HL-60 (cell line): ENCODE results near the gene ZFAND3.

ENCODE experiments used
- DNase-seq, 2 experiments: peaks; one replicate each; pipeline ENCODE4 v3.0.0-alpha.2; 2010 to 2020; ENCODE audit warnings: low read depth in 1 of 2, low spot score in 1 of 2
- H3K27ac ChIP-seq: fragments of 250-450 bp; sonication (Bioruptor Pico); replicated peaks from 2 replicates; pipeline ENCODE4 v1.5.1; 2020; ENCODE audit warnings: mild to moderate bottlenecking, moderate library complexity
- H3K27me3 ChIP-seq: fragments of 250-450 bp; sonication (Bioruptor Pico); 2 replicates; pipeline ENCODE4 v1.5.1; 2021; ENCODE audit warnings: mild to moderate bottlenecking, moderate library complexity; ENCODE audit not compliant: insufficient read depth, poor library complexity, severe bottlenecking
- H3K4me3 ChIP-seq: replicated peaks from 2 replicates; pipeline ENCODE4 v1.5.1; 2011; ENCODE audit warnings: mild to moderate bottlenecking, control low read depth, low read length; ENCODE audit not compliant: insufficient read depth
- GABPA ChIP-seq: IDR thresholded peaks from 2 replicates; pipeline ENCODE4 v1.6.1; 2012; ENCODE audit warnings: low read depth
- POLR2AphosphoS5 ChIP-seq: IDR thresholded peaks from 2 replicates; pipeline ENCODE4 v1.6.1; 2012; ENCODE audit warnings: low read depth
- SPI1 ChIP-seq: IDR thresholded peaks from 2 replicates; pipeline ENCODE4 v1.6.1; 2012; ENCODE audit warnings: low read depth, mild to moderate bottlenecking, borderline replicate concordance
- TF ChIP-seq, protein P1 (sequence below): IDR thresholded peaks from one replicate; pipeline ENCODE4 v1.5.1; 2011; ENCODE audit warnings: low read length, control low read depth, inconsistent platforms; ENCODE audit not compliant: insufficient read depth
- TF ChIP-seq, protein P2 (sequence below): IDR thresholded peaks from 2 replicates; pipeline ENCODE4 v1.6.1; 2012; ENCODE audit warnings: low read depth; ENCODE audit not compliant: insufficient replicate concordance

Gene ZFAND3

DNA sequence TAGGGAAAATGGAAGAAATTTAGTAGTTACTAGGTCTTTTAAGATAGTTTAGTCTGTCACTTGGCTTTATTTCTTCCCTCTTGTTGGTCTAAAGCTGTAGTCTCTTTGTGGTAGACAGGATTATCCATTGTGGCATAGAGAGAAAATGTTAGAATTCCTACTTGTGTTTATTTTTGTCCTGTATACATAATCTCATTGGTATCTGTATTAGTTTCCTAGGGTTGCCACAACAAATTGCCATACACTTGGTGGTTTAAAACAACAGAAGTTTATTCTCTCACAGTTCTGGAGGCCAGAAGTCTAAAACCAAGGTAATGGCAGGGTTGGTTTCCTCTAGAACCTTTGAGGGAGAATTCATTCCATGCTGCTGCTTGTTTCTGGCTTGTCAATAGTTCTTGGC is 119.4 kb downstream of the ZFAND3 start:
- H3K4me3 ChIP-seq = no peak overlapping the region
- no peak for DNase-seq
- no peaks in the 10 kb centered on the region for H3K27me3 ChIP-seq
- TF ChIP-seq, protein P1, sequence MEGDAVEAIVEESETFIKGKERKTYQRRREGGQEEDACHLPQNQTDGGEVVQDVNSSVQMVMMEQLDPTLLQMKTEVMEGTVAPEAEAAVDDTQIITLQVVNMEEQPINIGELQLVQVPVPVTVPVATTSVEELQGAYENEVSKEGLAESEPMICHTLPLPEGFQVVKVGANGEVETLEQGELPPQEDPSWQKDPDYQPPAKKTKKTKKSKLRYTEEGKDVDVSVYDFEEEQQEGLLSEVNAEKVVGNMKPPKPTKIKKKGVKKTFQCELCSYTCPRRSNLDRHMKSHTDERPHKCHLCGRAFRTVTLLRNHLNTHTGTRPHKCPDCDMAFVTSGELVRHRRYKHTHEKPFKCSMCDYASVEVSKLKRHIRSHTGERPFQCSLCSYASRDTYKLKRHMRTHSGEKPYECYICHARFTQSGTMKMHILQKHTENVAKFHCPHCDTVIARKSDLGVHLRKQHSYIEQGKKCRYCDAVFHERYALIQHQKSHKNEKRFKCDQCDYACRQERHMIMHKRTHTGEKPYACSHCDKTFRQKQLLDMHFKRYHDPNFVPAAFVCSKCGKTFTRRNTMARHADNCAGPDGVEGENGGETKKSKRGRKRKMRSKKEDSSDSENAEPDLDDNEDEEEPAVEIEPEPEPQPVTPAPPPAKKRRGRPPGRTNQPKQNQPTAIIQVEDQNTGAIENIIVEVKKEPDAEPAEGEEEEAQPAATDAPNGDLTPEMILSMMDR = no peak
- TF ChIP-seq SPI1 = no peak
- TF ChIP-seq GABPA = no peak
- no peak for TF ChIP-seq POLR2AphosphoS5
- TF ChIP-seq, protein P2, sequence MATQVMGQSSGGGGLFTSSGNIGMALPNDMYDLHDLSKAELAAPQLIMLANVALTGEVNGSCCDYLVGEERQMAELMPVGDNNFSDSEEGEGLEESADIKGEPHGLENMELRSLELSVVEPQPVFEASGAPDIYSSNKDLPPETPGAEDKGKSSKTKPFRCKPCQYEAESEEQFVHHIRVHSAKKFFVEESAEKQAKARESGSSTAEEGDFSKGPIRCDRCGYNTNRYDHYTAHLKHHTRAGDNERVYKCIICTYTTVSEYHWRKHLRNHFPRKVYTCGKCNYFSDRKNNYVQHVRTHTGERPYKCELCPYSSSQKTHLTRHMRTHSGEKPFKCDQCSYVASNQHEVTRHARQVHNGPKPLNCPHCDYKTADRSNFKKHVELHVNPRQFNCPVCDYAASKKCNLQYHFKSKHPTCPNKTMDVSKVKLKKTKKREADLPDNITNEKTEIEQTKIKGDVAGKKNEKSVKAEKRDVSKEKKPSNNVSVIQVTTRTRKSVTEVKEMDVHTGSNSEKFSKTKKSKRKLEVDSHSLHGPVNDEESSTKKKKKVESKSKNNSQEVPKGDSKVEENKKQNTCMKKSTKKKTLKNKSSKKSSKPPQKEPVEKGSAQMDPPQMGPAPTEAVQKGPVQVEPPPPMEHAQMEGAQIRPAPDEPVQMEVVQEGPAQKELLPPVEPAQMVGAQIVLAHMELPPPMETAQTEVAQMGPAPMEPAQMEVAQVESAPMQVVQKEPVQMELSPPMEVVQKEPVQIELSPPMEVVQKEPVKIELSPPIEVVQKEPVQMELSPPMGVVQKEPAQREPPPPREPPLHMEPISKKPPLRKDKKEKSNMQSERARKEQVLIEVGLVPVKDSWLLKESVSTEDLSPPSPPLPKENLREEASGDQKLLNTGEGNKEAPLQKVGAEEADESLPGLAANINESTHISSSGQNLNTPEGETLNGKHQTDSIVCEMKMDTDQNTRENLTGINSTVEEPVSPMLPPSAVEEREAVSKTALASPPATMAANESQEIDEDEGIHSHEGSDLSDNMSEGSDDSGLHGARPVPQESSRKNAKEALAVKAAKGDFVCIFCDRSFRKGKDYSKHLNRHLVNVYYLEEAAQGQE = no peak
- no peak overlapping the region for H3K27ac ChIP-seq

DNA sequence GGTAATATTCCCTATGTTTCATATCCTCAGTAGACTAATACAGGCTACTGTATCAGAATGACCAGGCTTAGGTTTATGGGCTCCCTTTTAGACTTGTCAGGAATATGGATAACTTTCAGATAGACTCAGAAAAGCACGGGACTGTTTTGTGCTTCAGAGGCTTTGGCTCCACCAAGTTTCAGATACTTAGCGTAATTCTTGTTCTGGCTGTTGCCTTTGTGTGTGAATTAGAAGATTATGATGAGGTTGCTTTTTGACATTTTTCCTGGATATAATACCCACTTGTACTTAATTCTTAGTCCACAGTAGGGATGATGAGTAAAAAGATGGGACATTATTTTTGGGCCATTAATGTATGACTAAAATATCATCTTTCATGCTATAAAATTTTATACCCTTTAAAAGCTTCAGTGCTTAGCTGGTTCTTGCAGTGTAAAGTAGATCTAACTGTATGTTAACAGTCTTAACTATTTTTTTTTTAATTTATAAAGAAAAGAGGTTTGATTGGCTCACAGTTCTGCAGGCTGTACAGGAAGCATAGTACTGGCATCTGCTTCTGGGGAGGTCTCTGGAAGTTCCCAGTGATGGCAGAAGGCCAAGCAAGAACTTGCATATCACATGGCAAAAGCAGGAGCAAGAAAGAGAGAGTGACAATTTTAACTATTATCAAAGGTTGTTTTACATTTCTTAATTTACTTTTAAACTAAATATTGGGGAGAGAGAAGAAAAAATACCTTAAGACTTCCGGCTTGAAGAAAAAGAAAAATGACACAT is 120.7 kb downstream of the ZFAND3 start:
- no peak overlapping the region for H3K4me3 ChIP-seq
- DNase-seq = no peak
- H3K27ac ChIP-seq = no peak overlapping the region
- TF ChIP-seq, protein P2 = no peak
- TF ChIP-seq POLR2AphosphoS5 = no peak
- TF ChIP-seq GABPA = no peak
- TF ChIP-seq, protein P1 = no peak
- TF ChIP-seq SPI1 = no peak
- H3K27me3 ChIP-seq = no peaks in the 10 kb centered on the region

DNA sequence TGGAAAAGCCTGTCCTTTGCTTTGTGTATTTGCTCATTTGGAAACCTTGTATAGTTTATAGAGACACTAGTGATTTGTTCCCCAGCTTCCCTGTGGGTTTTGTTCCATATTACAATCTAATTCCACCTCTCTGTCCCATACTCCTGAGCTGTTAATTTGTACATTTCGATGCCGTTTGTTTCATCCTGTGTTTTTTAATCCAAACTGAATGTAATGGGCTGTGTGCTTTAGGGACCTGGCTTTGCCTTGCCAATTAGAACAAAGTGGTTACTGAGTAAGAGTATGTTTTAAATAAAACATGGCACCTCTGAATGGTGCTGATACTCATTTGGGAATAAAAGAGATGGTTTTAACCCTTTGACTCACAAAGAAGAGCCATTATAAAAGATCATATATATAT is 122.3 kb downstream of the ZFAND3 start:
- no peak overlapping the region for H3K4me3 ChIP-seq
- no peak for TF ChIP-seq GABPA
- TF ChIP-seq, protein P2 = no peak
- TF ChIP-seq POLR2AphosphoS5 = no peak
- TF ChIP-seq, protein P1 = no peak
- no peak for TF ChIP-seq SPI1

More for the DNA sequence above, 122.3 kb downstream of the ZFAND3 start:
- DNase-seq = no peak
- no peaks in the 10 kb centered on the region for H3K27me3 ChIP-seq
- H3K27ac ChIP-seq = no peak overlapping the region
